Mucosa of descending colon (tissue), 3 donors: ENCODE results near the gene CRADD. TPM values are rescaled to one million over a fixed set of nuclear protein-coding genes. Genes with fewer than 3 reads are reported as not detected.
"Not testable (repeated sequence)": the region's sequence is repeated elsewhere in the genome, so short reads cannot be mapped to it uniquely, and the experiment has no call there.

Source experiments
- ATAC-seq: fragments of 200-7000 bp; cut with Tn5 transposase; one replicate; pipeline ENCODE4 v1.9.1; 2020; ENCODE audit warnings: mild to moderate bottlenecking, moderate library complexity
- DNase-seq, 3 donors: peaks; one replicate each; pipeline ENCODE4 v3.0.0-alpha.2; 2020
- H3K36me3 ChIP-seq: fragments of 200-600 bp; one replicate; pipeline ENCODE4 v1.8.0; 2021; ENCODE audit warnings: low read depth, mild to moderate bottlenecking
- H3K4me1 ChIP-seq: fragments of 200-600 bp; one replicate; pipeline ENCODE4 v1.8.0; 2021; ENCODE audit warnings: low read depth, mild to moderate bottlenecking
- H3K4me3 ChIP-seq: fragments of 200-600 bp; one replicate; pipeline ENCODE4 v1.8.0; 2021; ENCODE audit warnings: mild to moderate bottlenecking
- H3K9me3 ChIP-seq: fragments of 200-600 bp; one replicate; pipeline ENCODE4 v1.8.0; 2021; ENCODE audit warnings: mild to moderate bottlenecking
- CTCF ChIP-seq: fragments of 200-600 bp; IDR thresholded peaks from one replicate; pipeline ENCODE4 v1.8.0; 2022; ENCODE audit warnings: antibody characterized with exemption, mild to moderate bottlenecking
- intact Hi-C, 2 donors: fragments of 100-400 bp; cut with DNase I in 1 of 2; cut with micrococcal nuclease in 1 of 2; formaldehyde crosslinking; loops; one replicate each; pipeline versions ENCODE4 v1.11.0 to v1.11.1; 2022; cut with DNase I, micrococcal nuclease
- total RNA-seq, 3 donors: library from RNA; stranded (reverse); fragmentation: NEBNext Ultra II Directional in 2 of 3; extraction: Animal tissue kit (Norgen Biotek cat#: 25700) in 2 of 3; gene quantifications; one replicate each; pipeline versions ENCODE4 v1.2.1 to v1.2.4, GENCODE V29; 2021 to 2023
- donor health status: DM: no; HTN: no; CAD: no; lungs with moderate emphysema.
- donor health status: DM: no; HTN: no; CAD: no.
- donor health status: DM: no; HTN: yes; CAD: no.

The CRADD gene
- total RNA-seq, 3 donors from 2014 or later: 18.4 to 27.9 (median 22.7) TPM

- no peak for DNase-seq
- no peak overlapping the region for H3K4me3 ChIP-seq
- TF ChIP-seq CTCF: no peak
- intact Hi-C loops: no loop called here
- H3K4me1 ChIP-seq: no peaks in the 10 kb centered on the region
- ATAC-seq: no peak
- no peaks in the 10 kb centered on the region for H3K36me3 ChIP-seq
- H3K9me3 ChIP-seq: peaks cover 6% of the 10 kb centered on the region
Observed at GRCh38 chr12:93926237-93926636, 249.1 kb downstream of the CRADD start.

- H3K9me3 ChIP-seq, H3K4me1 ChIP-seq, ATAC-seq, DNase-seq, H3K4me3 ChIP-seq, intact Hi-C loops, H3K36me3 ChIP-seq: not testable (repeated sequence)
Observed at GRCh38 chr12:93929081-93929480, 251.9 kb downstream of the CRADD start.

- intact Hi-C loops: no loop called here
- no peak for TF ChIP-seq CTCF
- Histone ChIP-seq H3K4me3 (no peak overlapping the region), H3K4me1 (no peaks in the 10 kb centered on the region), H3K36me3 (no peaks in the 10 kb centered on the region), H3K9me3 (peaks cover 12% of the 10 kb centered on the region)
- no peak for DNase-seq
- no peak for ATAC-seq
Observed at GRCh38 chr12:93937812-93938211, 260.6 kb downstream of the CRADD start.

- Histone ChIP-seq H3K9me3 (peaks cover 12% of the 10 kb centered on the region), H3K4me1 (no peaks in the 10 kb centered on the region), H3K36me3 (no peaks in the 10 kb centered on the region), H3K4me3 (no peak overlapping the region)
- no peak for TF ChIP-seq CTCF
- no peak for ATAC-seq
- no peak for DNase-seq
- intact Hi-C loops: no loop called here
Observed at GRCh38 chr12:93938317-93938716, 261.1 kb downstream of the CRADD start.

- H3K36me3 ChIP-seq: no peaks in the 10 kb centered on the region
- H3K4me1 ChIP-seq: no peaks in the 10 kb centered on the region
- no peak for ATAC-seq
Observed at GRCh38 chr12:93938931-93939330, 261.8 kb downstream of the CRADD start.

GRCh38 chr12:93939641-93940325 is 262.6 kb downstream of the CRADD start:
- ATAC-seq (no peak), DNase-seq (no peak)
- Histone ChIP-seq H3K9me3 (peaks cover 11% of the 10 kb centered on the region), H3K4me3 (no peak overlapping the region), H3K4me1 (no peaks in the 10 kb centered on the region), H3K36me3 (no peaks in the 10 kb centered on the region)
- no peak for TF ChIP-seq CTCF
- intact Hi-C loops: no loop called here

More at GRCh38 chr12:93938931-93939330, 261.8 kb downstream of the CRADD start:
- intact Hi-C loops: no loop called here
- TF ChIP-seq CTCF: no peak
- H3K9me3 ChIP-seq: peaks cover 12% of the 10 kb centered on the region
- no peak for DNase-seq
- H3K4me3 ChIP-seq: no peak overlapping the region
